Measurements from ENCODE around the gene P3R3URF. TPM values are rescaled to one million over a fixed set of nuclear protein-coding genes. Genes with fewer than 3 reads are reported as not detected.

P3R3URF gene
- total and polyA plus RNA-seq, 12 donors: not detected

- ATAC-seq: no peak
- Histone ChIP-seq H3K9me3 (no peaks in the 10 kb centered on the region), H3K36me3 (peaks cover 0 to 88% (median 43%) of the 10 kb centered on the region in 9 donors), H3K4me1 (peaks cover 2 to 43% (median 19%) of the 10 kb centered on the region in 9 donors), H3K27ac (no peak overlapping the region), H3K27me3 (no peaks in the 10 kb centered on the region), H3K4me3 (no peak overlapping the region)
- WGBS, 2 donors: 91 to 93% methylated on average over 9 of the region's 9 CpGs
- no peak for DNase-seq
- intact Hi-C loops (cut with DNase I): no loop called here
- no peak for TF ChIP-seq CTCF (IDR thresholded peaks at IDR 0.05)
Observed at GRCh38 chr1:46191033-46191701, 14.9 kb upstream of the P3R3URF start.

DNA sequence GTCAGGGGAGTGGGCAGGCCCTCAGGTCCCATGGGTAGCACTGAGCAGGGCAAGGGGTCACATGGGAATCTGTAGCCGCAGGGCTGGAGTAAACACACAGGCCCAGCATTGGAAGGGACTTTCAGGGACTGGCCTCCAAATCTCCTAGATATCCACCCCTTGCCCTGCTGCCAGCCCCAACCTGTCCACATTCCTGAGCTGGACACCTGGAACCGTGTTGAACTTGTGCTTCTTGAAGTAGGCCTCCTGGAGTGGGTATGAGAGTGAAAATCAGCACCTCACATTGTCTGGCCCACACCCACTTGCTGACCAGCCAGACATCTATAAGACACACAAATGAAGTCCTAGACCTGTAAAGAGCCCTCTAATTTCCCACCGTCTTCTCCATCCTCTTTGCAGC, 14.3 kb upstream of the P3R3URF start:
- TF ChIP-seq CTCF (IDR thresholded peaks at IDR 0.05): no peak
- H3K4me1 ChIP-seq: peaks cover 0 to 37% (median 17%) of the 10 kb centered on the region in 9 donors
- ATAC-seq (no peak), DNase-seq (no peak)
- no peaks in the 10 kb centered on the region for H3K9me3 ChIP-seq
- no peaks in the 10 kb centered on the region for H3K27me3 ChIP-seq
- intact Hi-C loops (cut with DNase I): no loop called here
- H3K36me3 ChIP-seq: peaks cover 0 to 83% (median 43%) of the 10 kb centered on the region in 9 donors
- H3K4me3 ChIP-seq: no peak overlapping the region
- H3K27ac ChIP-seq: no peak overlapping the region
- WGBS, 2 donors: 84 to 90% methylated on average over 3 of the region's 3 CpGs

GRCh38 chr1:46188295-46189030, 12.2 kb upstream of the P3R3URF start:
- ATAC-seq: peak in 1 of 8 donors; percentile 11

More at GRCh38 chr1:46188295-46189030, 12.2 kb upstream of the P3R3URF start:
- TF ChIP-seq CTCF (IDR thresholded peaks at IDR 0.05): no peak
- intact Hi-C loops (cut with DNase I): loop anchor here in 1 of 10 donors (10.0 kb wide), 1 partner anchor 304 kb away; no protein-coding TSS in a partner anchor
- no peaks in the 10 kb centered on the region for H3K27me3 ChIP-seq
- no peak overlapping the region for H3K4me3 ChIP-seq
- 65 to 70% methylated on average over 6 of the region's 6 CpGs for WGBS, 2 donors
- H3K9me3 ChIP-seq: no peaks in the 10 kb centered on the region
- H3K27ac ChIP-seq: peak overlapping the region in 7 of 10 donors; percentile 1 to 69 (median 33)
- H3K4me1 ChIP-seq: peaks cover 1 to 34% (median 13%) of the 10 kb centered on the region in 9 donors
- peaks cover 0 to 62% (median 39%) of the 10 kb centered on the region in 9 donors for H3K36me3 ChIP-seq
- no peak for DNase-seq
